Hematopoietic multipotent progenitor cell treated with erythropoietin and hydrocortisone succinate and interleukin-3 and kit ligand, for 4 days (in vitro differentiated cells): Measurements from ENCODE around the gene TFEB.
A peak's percentile ranks its signal among the peaks of the same experiment; 100 is the strongest.

Experiments
- DNase-seq: peaks from one replicate; pipeline ENCODE4 v3.0.0-alpha.2; 2015

The TFEB gene

DNA sequence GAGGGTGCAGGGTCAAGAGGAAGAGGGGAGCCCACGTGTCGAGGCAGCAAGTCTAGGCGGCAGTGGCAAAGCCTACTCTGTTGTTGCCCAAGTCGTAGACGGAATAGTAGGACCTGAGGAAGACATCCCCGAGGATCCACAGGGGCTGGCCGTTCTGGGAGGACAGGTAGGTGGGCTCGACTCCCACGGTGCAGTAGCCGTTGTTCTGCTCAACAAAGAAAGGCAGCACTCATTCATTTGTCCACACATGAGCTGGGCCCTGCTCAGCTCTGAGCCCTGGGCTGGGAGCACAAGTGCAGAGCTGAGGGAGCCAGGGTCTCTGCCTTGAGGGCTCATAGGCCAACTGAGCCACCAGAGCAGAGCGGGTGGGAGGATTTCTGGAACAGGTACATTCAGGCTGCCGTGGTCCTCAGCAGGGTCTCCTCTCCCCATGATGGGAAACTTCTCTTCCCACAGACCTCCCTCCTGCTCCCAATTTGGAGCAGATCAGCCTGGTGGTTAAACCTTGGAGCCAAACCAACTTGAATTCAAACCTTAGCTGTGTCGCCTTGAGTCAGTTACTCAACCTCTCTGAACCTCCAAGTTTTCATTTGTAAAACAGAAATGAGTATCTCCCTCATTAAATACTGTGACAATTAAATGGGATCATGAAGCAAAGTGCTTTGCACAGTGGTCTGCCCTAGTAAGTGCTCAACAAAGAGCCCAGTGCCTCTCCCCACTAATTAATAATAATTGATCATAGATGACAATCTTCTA is 1.6 kb upstream of the TFEB start:
- no peak for DNase-seq

DNA sequence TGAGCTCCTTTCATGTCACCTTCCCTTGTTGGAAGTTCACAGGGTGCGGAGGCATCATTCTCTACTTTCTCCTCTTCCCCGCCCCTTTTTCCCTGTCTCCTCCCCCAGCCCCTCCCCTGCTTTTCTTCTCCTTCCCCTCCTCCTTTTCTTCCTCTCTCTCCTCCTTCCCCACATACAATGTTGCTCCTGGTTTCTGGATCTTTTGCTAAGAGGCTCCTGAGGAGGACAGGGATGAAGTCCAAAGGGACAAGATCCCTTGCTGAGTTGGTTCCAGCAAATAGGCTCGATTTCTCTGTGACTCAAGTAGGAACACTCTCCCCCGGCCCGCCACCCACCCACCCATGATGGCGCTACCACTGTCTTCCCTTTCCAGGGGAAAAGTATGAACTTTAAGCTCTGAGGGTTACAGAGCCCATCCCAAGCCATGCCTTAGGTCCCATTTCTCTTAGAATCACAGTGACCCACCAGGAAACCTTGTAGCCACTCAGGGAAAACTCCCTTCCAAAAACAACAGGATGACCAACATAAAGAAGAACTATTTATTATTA is 852 bp upstream of the TFEB start:
- no peak for DNase-seq

DNA sequence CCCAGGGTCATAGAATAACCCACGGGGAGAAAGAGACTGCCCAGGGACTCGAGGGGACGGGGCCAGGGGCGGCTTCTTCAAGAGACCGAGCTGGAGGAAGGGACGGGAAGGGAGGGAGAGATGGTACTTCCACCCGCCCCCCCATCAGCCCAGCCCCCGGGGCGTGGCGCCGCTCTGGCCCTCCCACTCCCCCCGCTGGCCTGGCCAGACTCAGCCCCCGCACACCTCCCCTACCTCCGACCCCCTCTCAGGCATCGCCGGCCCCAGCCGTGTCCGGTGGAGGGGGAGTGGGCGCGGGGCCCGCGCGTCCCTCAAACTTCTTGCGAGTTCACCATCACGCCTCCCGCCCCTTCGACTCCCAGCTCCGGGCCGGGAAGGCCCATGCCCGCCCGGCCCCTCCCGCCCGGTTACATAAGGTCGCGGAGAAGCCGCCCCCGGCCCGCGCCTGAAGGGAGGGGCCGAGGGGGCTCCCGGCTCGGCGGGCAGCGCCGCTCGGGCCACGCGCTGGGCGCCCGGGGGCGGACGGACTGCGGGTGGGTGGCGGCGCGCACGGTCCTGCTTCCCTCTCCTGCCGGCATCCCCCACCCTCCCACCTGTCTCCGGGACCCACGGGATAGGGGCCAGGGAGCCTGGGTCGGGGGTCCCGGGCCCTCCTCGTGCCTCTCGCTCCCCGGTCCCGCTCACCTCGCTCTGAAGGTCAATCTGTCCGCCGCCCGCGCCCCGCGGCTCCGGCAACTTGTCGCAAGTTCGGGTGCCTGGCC is 562 bp downstream of the TFEB start:
- peak; percentile 55 for DNase-seq

DNA sequence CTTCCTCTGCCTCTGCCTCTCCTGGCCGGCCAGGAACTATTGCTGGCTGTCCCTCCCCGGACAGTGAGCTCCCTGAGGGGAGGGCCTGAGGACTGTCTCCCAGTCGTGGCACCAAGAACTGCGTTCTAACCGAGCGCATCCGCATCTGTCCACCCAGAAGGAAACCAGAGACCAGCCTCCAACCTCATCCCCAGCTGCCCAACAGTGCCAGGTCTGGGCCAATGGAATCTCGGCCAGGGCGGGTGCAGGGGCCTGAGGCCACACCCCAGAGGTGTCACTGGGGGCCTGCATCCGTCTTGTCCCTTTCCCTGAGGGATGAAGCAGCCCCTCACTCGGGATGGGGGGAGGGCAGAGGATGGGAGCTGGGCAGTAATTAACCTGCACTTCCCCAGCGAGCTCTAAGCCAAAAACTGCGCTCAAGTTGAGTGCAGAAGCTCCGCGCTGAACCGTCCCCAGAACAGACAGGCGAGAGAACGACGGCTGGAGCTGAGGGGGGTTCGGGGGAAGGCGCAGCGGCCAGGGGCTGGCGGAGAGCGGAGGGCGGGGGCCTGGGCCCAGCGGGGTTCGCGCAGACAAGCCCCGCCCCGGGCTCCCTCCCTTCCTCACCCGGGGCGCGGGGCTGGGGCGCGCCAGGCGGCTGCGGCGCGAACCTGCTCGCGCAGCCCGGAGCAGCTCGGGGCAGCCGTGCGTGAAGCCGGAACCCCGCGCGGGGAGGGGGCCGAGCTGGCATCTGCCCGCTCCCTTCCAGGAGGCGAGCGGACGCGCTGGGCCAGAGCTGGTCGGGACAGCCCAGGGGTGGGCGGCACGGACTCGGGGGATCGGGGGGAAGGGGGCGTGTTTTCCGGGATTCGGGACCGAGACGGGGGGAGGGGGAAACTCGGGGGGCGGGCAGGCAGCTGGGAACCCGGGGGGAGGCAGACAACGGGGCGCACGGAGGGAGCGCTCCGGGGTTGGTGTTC is 1.4 kb downstream of the TFEB start:
- DNase-seq, result peak; percentile 70

DNA sequence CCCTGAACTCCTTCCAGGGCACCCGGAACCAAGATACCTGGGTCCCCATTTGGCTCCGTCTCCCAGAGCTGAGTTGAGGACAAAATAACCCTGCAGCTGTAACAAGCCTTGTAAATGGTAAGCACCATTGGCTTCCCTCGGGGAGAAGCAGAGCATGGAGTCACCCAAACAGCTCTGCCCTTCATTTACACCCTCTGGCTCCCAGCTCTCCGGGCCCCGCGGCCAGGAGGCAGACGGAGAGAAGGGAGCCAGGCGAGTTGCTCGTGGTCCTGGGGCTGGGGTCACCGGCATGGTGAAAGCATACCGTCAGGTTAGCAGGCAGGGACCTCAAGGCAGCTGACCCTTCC is 2.1 kb downstream of the TFEB start:
- no peak for DNase-seq

DNA sequence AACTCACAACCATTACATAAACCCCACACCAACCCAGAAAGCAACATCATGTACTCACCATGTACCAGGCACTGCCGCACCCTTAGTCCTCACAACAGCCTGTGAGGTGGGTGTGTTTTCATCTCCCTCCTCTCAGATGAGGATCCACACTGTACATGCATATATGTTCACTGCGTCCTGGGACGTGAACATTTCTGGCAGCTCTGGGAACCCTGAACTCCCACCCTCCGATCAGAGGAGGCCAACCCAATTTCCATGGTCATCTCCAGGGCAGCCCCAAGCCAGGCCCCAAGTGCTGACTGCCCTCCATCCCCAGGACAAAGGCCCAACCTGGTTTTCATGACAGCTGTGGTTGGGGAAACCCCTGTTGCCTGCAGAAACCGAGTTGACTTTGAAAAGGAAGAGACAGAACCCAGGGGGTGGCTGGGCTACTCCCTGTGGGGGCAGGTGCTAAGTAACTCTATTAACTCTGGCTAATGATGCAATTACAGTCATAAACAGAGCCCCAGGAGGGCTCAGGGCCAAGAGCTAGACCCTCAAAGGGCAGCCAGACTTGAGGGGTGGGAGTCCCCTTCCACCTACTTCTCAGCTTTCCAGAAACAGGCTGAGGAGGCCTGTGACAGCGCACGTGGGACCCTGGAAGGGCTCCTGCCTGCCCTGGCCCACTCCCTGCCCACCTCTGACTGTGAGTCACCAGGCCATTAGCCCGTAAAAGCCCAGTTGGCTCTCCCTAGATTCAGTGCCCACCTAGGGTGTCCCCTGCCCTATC is 2.6 kb downstream of the TFEB start:
- peak; percentile 20 for DNase-seq

DNA sequence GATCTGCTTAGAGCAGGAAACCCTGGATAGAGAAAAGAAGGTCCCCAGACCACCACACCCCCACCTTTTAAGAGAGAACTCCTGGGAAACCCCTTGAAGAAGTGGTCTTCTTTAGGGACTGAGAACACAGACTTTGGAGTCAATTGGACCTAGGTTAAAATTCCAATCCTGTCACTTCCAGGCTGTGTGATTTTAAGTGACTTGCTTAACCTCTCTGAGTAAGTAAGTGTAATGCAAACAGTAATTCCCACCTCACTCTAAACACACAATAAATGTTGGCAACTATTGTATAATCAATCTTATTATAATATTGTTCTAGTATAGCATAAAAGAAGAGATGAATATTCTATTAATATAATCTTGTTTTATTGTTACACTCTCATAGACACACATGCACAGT is 3.3 kb downstream of the TFEB start:
- no peak for DNase-seq

DNA sequence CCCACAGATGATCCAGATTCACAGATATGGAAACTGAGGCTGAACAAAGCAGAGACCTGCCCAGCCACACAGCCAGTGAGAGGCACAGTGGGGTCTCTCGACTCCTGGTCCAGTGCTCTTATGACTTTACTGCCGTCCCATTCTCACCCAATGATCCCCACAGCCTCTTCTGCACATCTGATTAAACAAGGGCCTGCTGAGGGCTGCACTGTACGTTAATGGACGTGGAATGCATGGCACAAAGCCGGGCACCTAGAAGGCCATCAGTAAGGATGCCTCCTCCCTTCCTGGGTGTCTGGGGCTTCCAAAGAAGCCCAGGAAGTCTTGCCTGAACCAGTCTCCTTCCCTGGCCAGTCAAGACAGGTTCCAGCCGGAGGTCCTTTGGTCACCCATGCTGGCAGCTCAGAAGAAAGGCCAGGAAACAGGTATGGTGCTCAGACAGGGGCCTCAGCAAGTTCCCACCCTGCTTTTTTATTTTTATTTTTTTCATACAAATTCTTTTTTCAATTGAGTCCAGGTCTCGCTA is 3.8 kb downstream of the TFEB start:
- DNase-seq, result no peak

DNA sequence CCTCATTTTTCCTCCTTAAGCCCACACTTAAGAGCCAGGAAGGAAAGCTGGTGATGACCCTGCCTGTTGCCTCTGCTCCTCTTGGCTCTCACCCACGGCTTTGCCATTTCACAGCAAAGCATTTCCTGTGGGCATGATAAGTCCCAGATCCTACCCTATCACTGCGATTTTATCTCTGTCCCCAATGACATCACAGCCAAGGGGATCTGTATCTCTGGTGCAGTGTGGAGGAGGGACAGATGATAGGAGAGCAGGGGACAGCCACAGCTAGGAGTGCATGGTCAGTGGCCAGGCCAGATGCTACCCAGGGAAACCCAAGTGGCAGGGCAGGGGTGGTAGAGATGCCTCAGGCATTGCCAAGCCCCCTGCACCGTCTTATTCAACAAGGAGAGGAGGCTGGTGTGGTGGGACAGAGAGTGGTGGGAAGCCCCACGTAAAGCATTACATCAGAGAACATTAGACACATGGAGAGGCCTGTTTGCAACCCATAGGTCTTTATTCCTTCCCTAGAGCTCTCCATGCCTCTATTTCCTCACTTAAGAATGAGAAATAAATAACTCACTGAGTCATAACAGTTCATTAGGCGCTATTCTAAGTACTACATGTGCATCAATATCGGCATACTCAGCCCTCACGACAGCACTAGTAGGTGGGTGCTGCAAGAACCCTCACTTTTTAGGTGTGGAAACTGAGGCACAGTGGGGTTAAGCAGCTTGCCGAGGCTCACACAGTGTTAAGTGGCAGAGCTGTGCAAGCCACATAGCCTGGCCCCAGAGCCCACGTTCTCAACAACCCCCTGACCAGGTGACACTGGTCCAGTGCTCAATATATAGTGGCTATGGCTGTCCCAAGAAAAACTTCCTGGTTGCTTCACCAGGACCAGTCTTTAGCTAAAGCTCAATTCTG is 4.6 kb downstream of the TFEB start:
- peak; percentile 65 for DNase-seq

DNA sequence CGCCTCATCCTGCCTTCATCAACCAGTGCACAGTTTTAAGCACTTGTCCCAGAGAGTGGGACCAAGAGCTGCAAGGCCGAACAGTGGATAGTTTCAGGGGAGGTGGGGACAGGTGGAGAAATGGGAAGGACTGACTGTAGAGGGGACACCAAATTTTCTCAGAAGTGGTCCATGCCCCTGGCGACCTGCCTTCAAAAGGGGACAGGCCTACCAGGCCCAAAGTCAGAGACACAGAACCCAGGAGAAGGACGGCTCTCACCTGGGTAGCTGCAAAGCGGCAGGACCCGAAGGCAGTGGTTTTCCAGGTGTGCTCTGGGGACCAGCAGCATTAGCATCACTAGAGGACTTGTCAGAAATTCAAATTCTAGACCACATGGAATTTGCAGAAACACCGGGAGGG is 5.8 kb downstream of the TFEB start:
- DNase-seq, result no peak

DNA sequence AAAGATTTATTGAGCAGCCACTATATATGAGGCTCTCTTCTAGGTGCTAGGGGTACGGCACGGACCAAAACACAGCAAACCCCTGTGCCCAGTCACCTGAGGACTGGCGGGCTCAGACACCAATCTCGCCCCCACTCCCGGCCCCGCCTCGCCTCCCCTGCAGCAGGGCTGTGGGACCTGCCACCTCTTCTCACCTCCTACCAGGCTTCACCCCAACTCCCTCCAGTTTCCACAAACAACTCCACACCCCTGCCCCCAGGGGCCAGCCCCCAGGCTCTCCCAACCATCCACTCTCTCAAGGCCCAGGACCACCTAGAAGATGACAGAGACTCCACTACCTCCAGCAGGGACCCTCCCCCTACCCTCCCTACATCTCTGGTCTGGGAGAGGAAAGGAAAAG is 6.5 kb downstream of the TFEB start:
- no peak for DNase-seq

DNA sequence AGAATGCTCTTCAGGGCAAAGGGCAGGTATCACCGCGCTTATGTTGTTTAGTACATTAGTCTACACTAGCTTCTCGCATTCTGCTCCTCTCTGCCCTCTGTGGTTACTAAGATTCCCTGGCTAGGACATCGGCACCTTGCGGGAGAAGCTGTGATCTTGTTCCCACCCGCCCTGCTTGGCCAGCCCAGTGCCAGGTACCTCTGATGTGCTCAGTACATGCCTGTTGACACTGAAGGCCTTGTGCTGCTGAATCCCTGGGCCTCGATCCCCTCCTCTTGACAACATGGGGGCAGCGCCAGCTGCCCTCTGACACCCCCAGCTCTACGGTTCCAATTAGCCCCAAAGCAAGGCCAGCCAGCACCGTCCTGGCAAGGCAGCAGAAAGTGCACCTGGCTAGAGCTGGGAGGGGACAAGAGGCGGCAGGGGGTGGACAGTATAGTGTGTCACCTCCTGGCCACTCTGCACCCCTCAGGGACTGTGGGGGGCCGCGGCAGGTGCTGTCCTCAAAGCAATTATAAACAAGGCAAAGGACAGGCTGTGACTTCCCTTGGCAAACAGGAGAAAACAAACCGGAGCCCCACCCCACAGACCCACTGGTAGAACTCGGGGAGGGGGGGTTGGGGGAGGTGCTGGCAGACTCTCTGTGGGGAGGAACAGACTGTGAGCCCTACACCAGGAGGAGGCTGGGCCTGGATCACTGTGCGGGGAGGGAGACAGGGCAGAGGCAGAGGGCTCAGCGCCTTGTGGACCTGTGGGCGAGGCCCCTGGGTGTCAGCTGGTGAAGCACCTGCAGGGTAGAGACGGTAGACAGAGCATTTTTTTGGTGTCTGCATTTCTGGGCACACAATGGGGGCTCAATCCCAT is 7.1 kb downstream of the TFEB start:
- no peak for DNase-seq

DNA sequence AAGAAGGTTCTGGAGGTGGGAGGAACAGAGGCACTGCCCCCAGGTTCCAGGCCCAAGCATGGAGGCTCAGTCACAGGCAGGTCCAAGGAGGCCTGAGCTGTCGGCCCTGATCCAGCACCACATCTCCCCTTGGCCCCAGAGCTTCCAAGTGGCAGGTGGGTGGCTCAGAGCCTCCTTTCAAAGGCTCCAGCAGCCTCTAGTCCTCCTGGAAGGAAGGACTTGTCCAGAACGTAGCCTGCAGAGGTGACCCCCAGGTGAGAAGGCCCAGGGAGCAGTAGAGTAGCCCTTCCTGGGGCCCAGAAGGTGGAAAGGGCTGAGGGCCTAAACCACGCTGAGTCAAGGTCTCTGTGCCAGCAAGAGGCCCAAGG is 7.7 kb downstream of the TFEB start:
- DNase-seq, result no peak

DNA sequence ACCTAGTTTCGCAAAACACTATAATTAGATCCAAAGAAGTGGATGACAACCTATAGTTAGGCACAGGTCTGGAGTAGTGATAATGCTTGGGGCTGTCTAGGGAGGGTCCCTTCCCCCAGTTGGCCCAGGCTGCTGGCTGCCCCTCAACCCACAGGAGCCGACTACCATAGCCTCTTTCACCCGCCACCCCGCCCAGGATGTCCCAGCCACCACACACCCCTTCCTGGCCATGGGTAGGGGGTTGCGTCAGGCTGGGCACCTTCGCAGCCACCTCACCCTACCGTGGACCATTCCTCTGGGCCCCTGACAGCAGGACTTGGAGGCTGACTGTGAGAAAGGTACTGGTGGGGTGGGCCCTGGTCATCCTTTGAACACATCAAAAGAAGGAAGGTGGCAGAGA is 8.5 kb downstream of the TFEB start:
- no peak for DNase-seq

DNA sequence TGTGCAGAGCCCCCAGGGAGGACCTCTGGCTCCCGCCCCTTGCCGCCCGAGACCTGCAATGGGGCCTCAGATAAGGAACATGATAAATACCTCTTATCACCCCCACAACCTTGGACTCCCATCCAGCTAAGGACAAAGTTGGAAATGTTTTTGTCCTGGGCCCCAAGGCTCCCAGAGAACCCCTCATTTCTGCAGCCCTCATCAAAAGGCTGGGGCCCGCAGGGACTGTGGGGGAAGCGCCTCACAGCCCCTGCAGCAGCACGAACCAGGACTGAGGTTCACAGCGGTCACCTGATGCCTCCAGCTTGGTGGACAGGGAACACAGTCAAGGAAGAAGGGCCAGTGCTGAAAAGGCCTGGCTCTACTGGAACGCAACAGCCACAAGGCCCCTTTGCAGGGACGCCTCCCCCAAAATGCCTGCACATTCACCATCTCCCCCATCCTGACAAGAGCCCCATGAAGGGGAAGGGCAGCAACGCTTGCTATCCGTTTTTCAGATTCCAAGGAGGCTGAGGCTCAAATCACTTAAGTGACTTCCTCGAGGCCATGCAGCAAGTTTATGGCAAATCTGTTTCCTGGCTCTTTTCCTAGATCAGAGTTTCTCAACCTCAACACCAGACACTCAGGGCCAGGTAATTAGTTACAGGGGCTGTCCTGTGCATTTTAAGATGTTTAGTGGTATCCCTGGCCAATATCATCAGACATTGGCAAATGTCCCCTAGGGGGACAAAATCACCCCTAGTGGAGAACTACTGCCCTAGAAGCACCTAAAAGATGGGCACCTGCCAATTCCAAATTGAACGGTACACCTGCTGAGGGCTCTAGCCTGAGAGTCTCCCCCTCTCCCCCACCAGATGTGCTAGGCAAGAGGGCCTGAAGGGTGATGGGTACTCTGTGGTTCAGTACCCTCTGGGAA is 10.6 kb downstream of the TFEB start:
- DNase-seq, result no peak

DNA sequence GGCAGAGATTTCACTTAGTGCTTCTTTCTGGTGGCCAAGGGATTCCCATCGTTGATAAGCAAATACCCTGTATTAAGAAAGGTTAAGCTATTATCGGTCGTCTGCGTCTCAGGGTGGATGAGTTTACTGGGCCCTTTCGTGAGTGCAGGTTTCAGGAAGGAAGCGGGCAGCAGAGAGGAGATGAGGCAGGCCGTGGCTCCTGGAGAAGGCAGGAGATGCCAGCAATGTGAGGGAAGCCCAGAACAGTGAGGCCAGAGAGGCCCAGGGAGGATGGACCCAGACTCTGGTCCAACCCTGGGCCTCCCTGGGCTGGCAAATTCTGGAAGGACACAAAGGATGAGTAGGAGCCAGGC is 11.2 kb downstream of the TFEB start:
- no peak for DNase-seq

DNA sequence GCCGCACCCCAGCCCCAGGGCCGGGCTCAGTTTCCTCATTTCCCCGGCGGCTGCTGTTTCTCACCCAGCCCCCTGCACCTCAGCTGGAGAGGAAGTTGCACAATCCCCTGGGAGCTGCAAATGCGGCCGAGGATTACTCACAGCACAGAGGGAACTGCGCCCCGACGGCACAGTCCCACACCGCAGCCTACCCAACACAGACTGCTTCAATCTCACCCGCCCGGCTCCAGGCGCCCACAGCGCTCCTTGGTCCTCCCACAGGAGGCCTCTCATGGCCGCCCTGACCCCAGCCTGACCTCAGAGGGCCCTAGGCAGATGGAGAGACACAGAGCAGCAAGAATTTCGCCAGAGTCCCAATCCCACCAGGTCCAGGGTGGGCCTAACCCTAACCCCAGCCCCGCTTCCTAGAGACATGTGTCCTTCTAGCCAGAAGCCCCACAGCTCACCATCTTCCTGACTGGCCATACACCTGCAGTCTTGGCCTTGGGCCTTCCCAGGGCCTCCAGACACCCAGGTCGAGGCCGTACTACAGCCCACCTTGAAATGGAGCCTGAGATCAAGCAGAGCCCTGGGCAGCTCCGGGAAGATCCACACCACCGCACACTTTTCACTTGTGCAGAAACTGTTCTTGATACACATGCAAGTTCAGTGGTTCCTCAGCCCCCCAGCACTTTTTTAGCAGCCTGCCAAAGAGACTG is 11.7 kb downstream of the TFEB start:
- DNase-seq, result peak; percentile 88

DNA sequence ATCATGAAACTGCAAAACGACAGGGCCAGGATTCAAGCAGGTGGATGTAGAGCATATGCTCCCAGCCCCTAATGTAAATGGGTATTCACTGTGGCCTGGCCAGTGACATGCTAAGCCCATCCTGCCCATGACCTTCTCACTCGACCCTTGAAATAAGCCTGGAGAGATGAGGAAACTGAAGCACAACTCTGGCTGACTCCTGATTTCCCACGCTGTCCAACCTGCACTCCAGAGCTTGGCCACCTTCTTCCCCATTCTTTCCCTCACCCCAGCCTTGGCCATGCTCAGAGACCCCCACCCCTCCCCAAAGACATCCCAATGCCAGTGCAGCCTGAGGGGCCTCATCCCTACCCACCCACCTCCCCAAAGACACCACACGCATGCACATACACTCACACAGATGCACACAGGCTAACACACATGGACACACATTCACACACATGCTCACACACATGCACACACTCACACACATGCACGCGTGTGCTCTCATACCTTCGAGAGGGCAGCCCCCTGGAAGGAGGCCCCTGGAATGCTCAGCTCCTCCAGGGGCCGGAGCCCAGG is 12.4 kb downstream of the TFEB start:
- no peak for DNase-seq
